PC-9 (cell line): Measurements from ENCODE around the gene POU1F1.

ENCODE experiments used
- CTCF ChIP-seq: fragments of 200-600 bp; sonication (generic); conservative IDR thresholded peaks from 2 replicates; pipeline ENCODE4 v1.6.1; 2017; ENCODE audit warnings: mixed run types, antibody characterized with exemption, mild to moderate bottlenecking, moderate library complexity
- EZH2 ChIP-seq: fragments of 200-600 bp; sonication (generic); IDR thresholded peaks from 2 replicates; pipeline ENCODE4 v1.8.0; 2017; ENCODE audit warnings: antibody characterized with exemption, low read depth

GRCh38 chr3:87268646-87269211 lies 7.7 kb downstream of the POU1F1 start:
- no peak for TF ChIP-seq CTCF
- no peak for TF ChIP-seq EZH2
